ENCODE measurements around the gene CHKA. TPM values are rescaled to one million over a fixed set of nuclear protein-coding genes. Genes with fewer than 3 reads are reported as not detected.

The CHKA gene
- total RNA-seq, 1 donor from 2014 or later: 8.4 TPM

Small RNA genes within 50 kb of the gene (microRNA-seq; reads per million reads assigned to microRNA genes)
- gene MIR4691 (not detected), gene MIR6753 (not detected), gene MIR7113 (not detected)

Other genes starting within 250 kb of the CHKA start
- gene UNC93B1, start 117.3 kb downstream of the CHKA start, total RNA-seq: 7.3 TPM
- 4.4 TPM for gene ALDH3B1, start 111.1 kb downstream of the CHKA start, total RNA-seq
- gene NDUFS8, start 90.7 kb downstream of the CHKA start, total RNA-seq: 474 TPM
- 22.3 TPM for gene TCIRG1, start 82.4 kb downstream of the CHKA start, total RNA-seq
- gene KMT5B, start 91.9 kb upstream of the CHKA start, total RNA-seq: 22.5 TPM
- 21.8 TPM for gene C11orf24, start 150.6 kb upstream of the CHKA start, total RNA-seq
- 49.8 TPM for gene LRP5, start 191.2 kb upstream of the CHKA start, total RNA-seq